Keratinocyte (primary cell): ENCODE data around the gene ANKRD18A. TPM values are rescaled to one million over a fixed set of nuclear protein-coding genes. Genes with fewer than 3 reads are reported as not detected.

Source experiments
- DNase-seq: peaks from one replicate; pipeline ENCODE4 v3.0.0-alpha.2; 2011; ENCODE audit warnings: low read depth, missing footprints, low spot score
- FAIRE-seq: peaks from 2 replicates; lab custom pipeline; 2011; peaks lifted over from hg19 to GRCh38; lab: Jason Lieb, UNC
- H2AFZ ChIP-seq: 2 replicates; pipeline ENCODE4 v1.6.0; 2012; ENCODE audit warnings: low read length, control low read depth, inconsistent platforms; ENCODE audit not compliant: control insufficient read depth
- H3K27ac ChIP-seq: 2 replicates; pipeline ENCODE4 v1.5.1; 2011; ENCODE audit warnings: low read length; ENCODE audit not compliant: control insufficient read depth, insufficient read depth
- H3K27me3 ChIP-seq: 3 replicates; pipeline ENCODE4 v1.6.0; 2011; ENCODE audit warnings: low read length; ENCODE audit not compliant: control insufficient read depth, insufficient read depth; ENCODE audit errors: extremely low read depth
- H3K36me3 ChIP-seq, 2 experiments: 2 replicates in 1 of 2; 3 replicates in 1 of 2; pipeline ENCODE4 v1.5.1; 2011; ENCODE audit warnings: low read length in 2 of 2, mild to moderate bottlenecking in 1 of 2; ENCODE audit not compliant: control insufficient read depth in 2 of 2, insufficient read depth in 2 of 2; ENCODE audit errors: extremely low read depth in 1 of 2
- H3K4me1 ChIP-seq: 3 replicates; pipeline ENCODE4 v1.5.1; 2011; ENCODE audit warnings: low read length; ENCODE audit not compliant: control insufficient read depth, insufficient read depth; ENCODE audit errors: extremely low read depth
- H3K4me2 ChIP-seq: 3 replicates; pipeline ENCODE4 v1.6.0; 2011; ENCODE audit warnings: low read depth, low read length; ENCODE audit not compliant: control insufficient read depth, insufficient read depth; ENCODE audit errors: extremely low read depth
- H3K4me3 ChIP-seq, 3 experiments: fragments of 200-600 bp in 1 of 3; sonication (generic) in 1 of 3; 2 replicates in 2 of 3; 3 replicates in 1 of 3; pipeline ENCODE4 v1.5.1; 2011 to 2016; ENCODE audit warnings: low read length in 3 of 3, mild to moderate bottlenecking in 3 of 3, control low read depth in 2 of 3, inconsistent platforms in 1 of 3, low read depth in 1 of 3, mixed read lengths in 1 of 3, mixed run types in 1 of 3, moderate library complexity in 1 of 3; ENCODE audit not compliant: control insufficient read depth in 2 of 3, insufficient read depth in 2 of 3; ENCODE audit errors: extremely low read depth in 1 of 3
- H3K79me2 ChIP-seq: 2 replicates; pipeline ENCODE4 v1.6.0; 2012; ENCODE audit warnings: low read length; ENCODE audit not compliant: control insufficient read depth, insufficient read depth
- H3K9ac ChIP-seq: 3 replicates; pipeline ENCODE4 v1.6.0; 2011; ENCODE audit warnings: low read length; ENCODE audit not compliant: control insufficient read depth, insufficient read depth; ENCODE audit errors: extremely low read depth
- H3K9me1 ChIP-seq: 3 replicates; pipeline ENCODE4 v1.6.0; 2011; ENCODE audit warnings: low read length; ENCODE audit not compliant: control insufficient read depth, insufficient read depth; ENCODE audit errors: extremely low read depth
- H3K9me3 ChIP-seq: 2 replicates; pipeline ENCODE4 v1.5.1; 2012; ENCODE audit warnings: low read depth, low read length; ENCODE audit not compliant: control insufficient read depth
- H4K20me1 ChIP-seq: 3 replicates; pipeline ENCODE4 v1.6.0; 2011; ENCODE audit warnings: low read length; ENCODE audit not compliant: control insufficient read depth, insufficient read depth; ENCODE audit errors: extremely low read depth
- EZH2 ChIP-seq: IDR thresholded peaks from one replicate; pipeline ENCODE4 v1.6.1; 2012; ENCODE audit warnings: inconsistent platforms, mild to moderate bottlenecking, low read length, moderate library complexity
- dilution Hi-C: fragments of 300-500 bp; cut with MboI; formaldehyde crosslinking; loops from one replicate; pipeline ENCODE4 v1.7.0; 2020; ENCODE audit warnings: low sequenced_read_pairs; ENCODE audit not compliant: extremely low pct_ligation_motif_present
- polyA plus RNA-seq, 5 experiments: library from polyadenylated mRNA; depleted of rRNA in 3 of 5; stranded (reverse) in 3 of 5; stranded (forward) in 1 of 5; unstranded in 1 of 5; fragments of >200 nt; gene quantifications; 1 replicate in 1 of 5; 2 replicates in 3 of 5; 3 replicates in 1 of 5; pipeline versions ENCODE4 v1.2.1 to v1.2.3, GENCODE V29; 2011 to 2012; ENCODE audit warnings: missing spikeins in 2 of 5, low read depth in 1 of 5, low replicate concordance in 1 of 5
- TF ChIP-seq, protein P1 (sequence below), 3 experiments: IDR thresholded peaks in 1 of 3; conservative IDR thresholded peaks in 1 of 3; optimal IDR thresholded peaks in 1 of 3; 2 replicates in 2 of 3; 3 replicates in 1 of 3; pipeline versions ENCODE3 to v1.5.1; 2011; ENCODE audit warnings: low read length in 3 of 3, mild to moderate bottlenecking in 3 of 3, moderate library complexity in 2 of 3, control low read depth in 1 of 3, inconsistent platforms in 1 of 3; ENCODE audit not compliant: insufficient read depth in 2 of 3; ENCODE audit errors: extremely low read depth in 1 of 3

The ANKRD18A gene
- polyA plus RNA-seq, 1 donor (not counting 4 experiments of a cell fraction or from before 2014, with no cell fraction given): 4.5 TPM

DNA sequence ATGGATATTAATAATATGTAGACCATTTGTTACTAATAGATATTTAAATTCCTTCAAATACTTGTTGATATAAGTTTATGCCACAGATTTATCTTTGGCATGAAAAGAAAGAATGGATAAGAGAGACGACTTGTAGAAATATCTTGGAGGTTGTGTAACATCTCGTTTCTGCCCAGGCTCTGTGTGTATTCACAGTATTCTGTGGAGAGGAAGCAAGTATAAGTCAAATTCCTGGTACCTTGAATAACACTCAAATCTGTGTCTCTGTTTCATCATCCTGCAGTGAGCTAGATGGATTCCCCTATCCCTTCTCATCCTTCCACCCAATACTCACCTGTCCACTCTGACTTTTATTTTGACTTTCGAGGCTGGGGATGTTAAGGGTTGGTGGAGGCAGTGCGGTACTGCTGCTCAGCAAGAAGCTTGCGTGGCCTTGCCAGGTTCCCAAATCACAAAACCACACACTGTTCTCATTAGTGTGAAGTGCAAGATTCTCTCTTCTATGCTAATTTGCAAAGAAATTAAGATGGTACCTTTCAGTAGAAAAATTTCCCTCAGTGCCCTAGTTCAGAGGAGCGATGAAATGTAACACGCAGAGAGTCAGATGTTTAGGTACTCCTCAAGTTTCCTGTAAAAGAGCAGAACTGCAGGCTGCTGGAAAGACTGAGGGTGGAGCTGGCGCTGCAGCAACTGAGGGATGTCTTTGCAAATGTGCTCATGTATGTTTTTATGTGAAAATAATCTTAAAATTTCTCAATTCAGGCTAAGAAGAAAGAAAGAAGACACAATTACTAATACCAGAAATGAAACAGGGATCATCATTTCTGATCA, 42.6 kb upstream of the ANKRD18A start:
- Histone ChIP-seq H4K20me1 (no peaks in the 10 kb centered on the region), H3K9ac (no peak overlapping the region), H2AFZ (no peak overlapping the region), H3K27ac (no peak overlapping the region), H3K4me1 (no peaks in the 10 kb centered on the region), H3K27me3 (peaks cover 5% of the 10 kb centered on the region), H3K4me3 (no peak overlapping the region), H3K9me3 (no peaks in the 10 kb centered on the region), H3K4me2 (no peak overlapping the region), H3K36me3 (no peaks in the 10 kb centered on the region), H3K9me1 (no peaks in the 10 kb centered on the region), H3K79me2 (no peaks in the 10 kb centered on the region)
- no peak for FAIRE-seq
- TF ChIP-seq, protein P1, sequence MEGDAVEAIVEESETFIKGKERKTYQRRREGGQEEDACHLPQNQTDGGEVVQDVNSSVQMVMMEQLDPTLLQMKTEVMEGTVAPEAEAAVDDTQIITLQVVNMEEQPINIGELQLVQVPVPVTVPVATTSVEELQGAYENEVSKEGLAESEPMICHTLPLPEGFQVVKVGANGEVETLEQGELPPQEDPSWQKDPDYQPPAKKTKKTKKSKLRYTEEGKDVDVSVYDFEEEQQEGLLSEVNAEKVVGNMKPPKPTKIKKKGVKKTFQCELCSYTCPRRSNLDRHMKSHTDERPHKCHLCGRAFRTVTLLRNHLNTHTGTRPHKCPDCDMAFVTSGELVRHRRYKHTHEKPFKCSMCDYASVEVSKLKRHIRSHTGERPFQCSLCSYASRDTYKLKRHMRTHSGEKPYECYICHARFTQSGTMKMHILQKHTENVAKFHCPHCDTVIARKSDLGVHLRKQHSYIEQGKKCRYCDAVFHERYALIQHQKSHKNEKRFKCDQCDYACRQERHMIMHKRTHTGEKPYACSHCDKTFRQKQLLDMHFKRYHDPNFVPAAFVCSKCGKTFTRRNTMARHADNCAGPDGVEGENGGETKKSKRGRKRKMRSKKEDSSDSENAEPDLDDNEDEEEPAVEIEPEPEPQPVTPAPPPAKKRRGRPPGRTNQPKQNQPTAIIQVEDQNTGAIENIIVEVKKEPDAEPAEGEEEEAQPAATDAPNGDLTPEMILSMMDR (optimal IDR thresholded peaks at IDR 0.05 in 1 of 3, IDR thresholded peaks at IDR 0.05 in 1 of 3, conservative IDR thresholded peaks at IDR 0.05 in 1 of 3; ENCODE audit: extremely low read depth in 1 of 3, insufficient read depth in 2 of 3, low read length in 3 of 3): peak; percentile 30 to 65 (median 36)
- TF ChIP-seq EZH2: no peak
- DNase-seq: no peak
- dilution Hi-C loops: no loop called here

GRCh38 chr9:38659538-38659937, 39.1 kb upstream of the ANKRD18A start:
- H4K20me1 ChIP-seq: no peaks in the 10 kb centered on the region
- no peak overlapping the region for H3K27ac ChIP-seq
- dilution Hi-C loops: no loop called here
- H3K79me2 ChIP-seq: no peaks in the 10 kb centered on the region
- no peaks in the 10 kb centered on the region for H3K9me3 ChIP-seq
- H3K9me1 ChIP-seq: no peaks in the 10 kb centered on the region
- no peak overlapping the region for H2AFZ ChIP-seq
- H3K4me2 ChIP-seq: no peak overlapping the region
- no peak for TF ChIP-seq EZH2
- TF ChIP-seq, protein P1 (optimal IDR thresholded peaks at IDR 0.05 in 1 of 3, IDR thresholded peaks at IDR 0.05 in 1 of 3, conservative IDR thresholded peaks at IDR 0.05 in 1 of 3; ENCODE audit: extremely low read depth in 1 of 3, insufficient read depth in 2 of 3, low read length in 3 of 3): no peak
- H3K4me3 ChIP-seq: no peak overlapping the region
- DNase-seq: no peak
- H3K27me3 ChIP-seq: peaks cover 12% of the 10 kb centered on the region
- no peaks in the 10 kb centered on the region for H3K4me1 ChIP-seq
- no peaks in the 10 kb centered on the region for H3K36me3 ChIP-seq
- no peak overlapping the region for H3K9ac ChIP-seq
- no peak for FAIRE-seq
